ENCODE results near the gene ARAP2.

ARAP2 gene

GRCh38 chr4:36081185-36081584 is 163.1 kb downstream of the ARAP2 start:
- TF ChIP-seq EZH2phosphoT487 (conservative IDR thresholded peaks at IDR 0.05; ENCODE audit: low read length) (no peak), CTCF (IDR thresholded peaks at IDR 0.05; ENCODE audit: insufficient read depth, low read length, poor library complexity, severe bottlenecking) (no peak)
- H3K36me3 ChIP-seq (ENCODE audit: low read length): no peaks in the 10 kb centered on the region
- H2AFZ ChIP-seq (ENCODE audit: low read depth, low read length, severe bottlenecking): no peak overlapping the region
- no peaks in the 10 kb centered on the region for H3K9me3 ChIP-seq (ENCODE audit: insufficient read depth, low read length)
- no peak overlapping the region for H3K9ac ChIP-seq (ENCODE audit: low read length)
- no peak overlapping the region for H3K27ac ChIP-seq (ENCODE audit: low read depth, low read length)
- H3F3A ChIP-seq (ENCODE audit: insufficient read depth): no peaks in the 10 kb centered on the region
- H3K4me3 ChIP-seq (ENCODE audit: insufficient read depth, low read length, poor library complexity, severe bottlenecking): no peak overlapping the region
- no peaks in the 10 kb centered on the region for H3K79me2 ChIP-seq (ENCODE audit: insufficient read depth, low read length)
- no peaks in the 10 kb centered on the region for H3K9me2 ChIP-seq (replicated peaks; ENCODE audit: insufficient read depth, low read length)
- no peak overlapping the region for H3K4me2 ChIP-seq (ENCODE audit: low read depth, low read length, poor library complexity, severe bottlenecking)
- H3K27me3 ChIP-seq (ENCODE audit: low read length): no peaks in the 10 kb centered on the region
- H4K20me1 ChIP-seq (ENCODE audit: low read depth, low read length): no peaks in the 10 kb centered on the region

- no peaks in the 10 kb centered on the region for H3K9me2 ChIP-seq (replicated peaks; ENCODE audit: insufficient read depth, low read length)
- no peaks in the 10 kb centered on the region for H3F3A ChIP-seq (ENCODE audit: insufficient read depth)
Measured at GRCh38 chr4:36079666-36080065, 164.6 kb downstream of the ARAP2 start.

GRCh38 chr4:36078319-36078718 is 166.0 kb downstream of the ARAP2 start:
- Histone ChIP-seq H4K20me1 (ENCODE audit: low read depth, low read length) (no peaks in the 10 kb centered on the region), H2AFZ (ENCODE audit: low read depth, low read length, severe bottlenecking) (no peak overlapping the region), H3K27me3 (ENCODE audit: low read length) (no peaks in the 10 kb centered on the region), H3K9me2 (replicated peaks; ENCODE audit: insufficient read depth, low read length) (no peaks in the 10 kb centered on the region), H3K36me3 (ENCODE audit: low read length) (no peaks in the 10 kb centered on the region), H3K9me3 (ENCODE audit: insufficient read depth, low read length) (no peaks in the 10 kb centered on the region), H3K4me3 (ENCODE audit: insufficient read depth, low read length, poor library complexity, severe bottlenecking) (no peak overlapping the region), H3K4me2 (ENCODE audit: low read depth, low read length, poor library complexity, severe bottlenecking) (no peak overlapping the region), H3K9ac (ENCODE audit: low read length) (no peak overlapping the region), H3K27ac (ENCODE audit: low read depth, low read length) (no peak overlapping the region), H3K79me2 (ENCODE audit: insufficient read depth, low read length) (no peaks in the 10 kb centered on the region), H3F3A (ENCODE audit: insufficient read depth) (no peaks in the 10 kb centered on the region)
- TF ChIP-seq EZH2phosphoT487 (conservative IDR thresholded peaks at IDR 0.05; ENCODE audit: low read length) (no peak), CTCF (IDR thresholded peaks at IDR 0.05; ENCODE audit: insufficient read depth, low read length, poor library complexity, severe bottlenecking) (no peak)

More at GRCh38 chr4:36079666-36080065, 164.6 kb downstream of the ARAP2 start:
- Histone ChIP-seq H3K9ac (ENCODE audit: low read length) (no peak overlapping the region), H3K79me2 (ENCODE audit: insufficient read depth, low read length) (no peaks in the 10 kb centered on the region), H3K9me3 (ENCODE audit: insufficient read depth, low read length) (no peaks in the 10 kb centered on the region), H3K4me2 (ENCODE audit: low read depth, low read length, poor library complexity, severe bottlenecking) (no peak overlapping the region), H3K36me3 (ENCODE audit: low read length) (no peaks in the 10 kb centered on the region), H3K27me3 (ENCODE audit: low read length) (no peaks in the 10 kb centered on the region), H3K27ac (ENCODE audit: low read depth, low read length) (no peak overlapping the region), H3K4me3 (ENCODE audit: insufficient read depth, low read length, poor library complexity, severe bottlenecking) (no peak overlapping the region), H2AFZ (ENCODE audit: low read depth, low read length, severe bottlenecking) (no peak overlapping the region), H4K20me1 (ENCODE audit: low read depth, low read length) (no peaks in the 10 kb centered on the region)
- TF ChIP-seq CTCF (IDR thresholded peaks at IDR 0.05; ENCODE audit: insufficient read depth, low read length, poor library complexity, severe bottlenecking): no peak
- TF ChIP-seq EZH2phosphoT487 (conservative IDR thresholded peaks at IDR 0.05; ENCODE audit: low read length): no peak

Data from SU-DHL-6 (cell line).